Gastrocnemius medialis (tissue), 4 donors: ENCODE data around the gene SMIM43. TPM values are rescaled to one million over a fixed set of nuclear protein-coding genes. Genes with fewer than 3 reads are reported as not detected.

ENCODE experiments used
- ATAC-seq, 2 donors: fragments of 150-250 bp; one replicate each; pipeline ENCODE4 v1.9.1; 2016
- DNase-seq, 2 donors: peaks; one replicate each; pipeline ENCODE4 v3.0.0-alpha.2; 2019
- H3K27ac ChIP-seq, 4 donors: fragments of 200-600 bp; sonication (generic); 1 replicate in 1 of 4; 2 replicates in 3 of 4; pipeline ENCODE4 v1.5.1; 2016 to 2018; ENCODE audit warnings: mild to moderate bottlenecking in 2 of 4, moderate library complexity in 1 of 4
- H3K27me3 ChIP-seq, 3 donors: fragments of 200-600 bp; sonication (generic) in 2 of 3; 1 replicate in 1 of 3; 2 replicates in 2 of 3; pipeline versions ENCODE4 v1.5.1 to v1.6.0; 2016 to 2019; ENCODE audit warnings: mild to moderate bottlenecking in 1 of 3, moderate library complexity in 1 of 3
- H3K36me3 ChIP-seq, 2 donors: fragments of 200-600 bp; sonication (generic) in 1 of 2; one replicate each; pipeline ENCODE4 v1.5.1; 2017 to 2018
- H3K4me1 ChIP-seq, 2 donors: fragments of 200-600 bp; sonication (generic) in 1 of 2; one replicate each; pipeline ENCODE4 v1.5.1; 2016 to 2017; ENCODE audit warnings: mild to moderate bottlenecking in 2 of 2
- H3K4me3 ChIP-seq, 4 donors: fragments of 200-600 bp; sonication (generic) in 3 of 4; 1 replicate in 1 of 4; 2 replicates in 3 of 4; pipeline ENCODE4 v1.5.1; 2016 to 2019; ENCODE audit warnings: mild to moderate bottlenecking in 2 of 4
- H3K9me3 ChIP-seq, 3 donors: fragments of 200-600 bp; sonication (generic) in 2 of 3; 1 replicate in 1 of 3; 2 replicates in 2 of 3; pipeline ENCODE4 v1.5.1; 2016 to 2019
- CTCF ChIP-seq, 5 experiments: fragments of 450-650 bp in 3 of 5; fragments of 200-600 bp in 2 of 5; sonication (generic) in 2 of 5; IDR thresholded peaks in 4 of 5; conservative IDR thresholded peaks in 1 of 5; 1 replicate in 4 of 5; 2 replicates in 1 of 5; pipeline ENCODE4 v1.5.1; 2016 to 2019; ENCODE audit warnings: antibody characterized with exemption in 5 of 5, mild to moderate bottlenecking in 3 of 5, moderate library complexity in 3 of 5
- POLR2A ChIP-seq, 2 donors: fragments of 450-650 bp; IDR thresholded peaks; one replicate each; pipeline ENCODE4 v1.6.1; 2017; ENCODE audit warnings: antibody characterized with exemption in 2 of 2, mild to moderate bottlenecking in 2 of 2, moderate library complexity in 2 of 2
- in situ Hi-C, 4 donors: fragments of 200-750 bp; cut with MboI; loops; one replicate each; pipeline versions ENCODE4 v1.15.0 to v1.8.0; 2017; ENCODE audit warnings: low sequenced_read_pairs in 4 of 4
- intact Hi-C: fragments of 100-400 bp; cut with DNase I; formaldehyde crosslinking; loops from one replicate; pipeline ENCODE4 v1.15.1; 2023; ENCODE audit warnings: low total_unique reads
- total RNA-seq, 4 donors: library from RNA; depleted of rRNA; stranded (reverse); fragments of >200 nt; gene quantifications; one replicate each; pipeline versions ENCODE4 v1.1.0 to v1.2.3, GENCODE V29; 2016

SMIM43 gene
- total RNA-seq, result not detected

DNA sequence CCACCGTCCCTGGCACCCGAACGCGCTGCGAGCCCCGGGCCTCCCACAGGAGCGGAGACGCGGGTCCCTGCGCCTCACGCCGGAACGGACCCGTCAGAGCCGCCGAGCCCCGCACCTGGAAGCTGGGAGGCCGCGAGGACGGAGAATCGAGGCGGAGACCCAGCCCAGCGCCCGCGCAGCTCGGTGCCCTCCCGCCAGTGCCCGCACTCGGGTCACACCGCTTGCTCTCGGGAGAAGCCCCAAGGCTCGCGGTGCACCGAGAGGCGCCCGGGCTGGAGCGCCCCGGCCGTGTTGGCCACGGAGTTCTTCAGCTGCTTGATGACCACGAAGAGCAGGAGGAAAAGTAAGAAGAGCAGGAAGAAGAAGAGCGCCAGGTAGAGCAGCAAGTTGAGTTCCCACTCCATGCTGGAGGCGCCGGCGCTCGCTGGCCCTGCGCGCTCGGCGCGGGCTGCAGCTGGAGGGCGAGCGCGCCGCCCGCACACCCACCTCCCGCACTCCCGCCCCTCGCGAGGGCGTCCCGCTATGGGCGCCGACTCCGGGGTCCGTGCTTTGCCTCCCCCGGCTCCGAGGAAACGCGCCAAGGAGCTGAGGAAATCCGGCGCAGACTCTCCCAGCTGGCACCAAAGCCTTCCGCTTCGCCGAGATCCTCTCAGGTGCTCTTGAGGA lies at the start of gene SMIM43:
Gene SMIM43, minus strand, starts transcription at position 463 of the 666 bp plus-strand sequence. Its CDS starts 59 bp downstream, at position 404.
- Histone ChIP-seq H3K27me3 (peaks cover 5 to 30% (median 18%) of the 10 kb centered on the region in 3 donors), H3K4me1 (peaks cover 0 to 4% of the 10 kb centered on the region in 2 donors), H3K27ac (no peak within 1 kb of the TSS), H3K4me3 (peak within 1 kb of the TSS; percentile 38 to 51 (median 40)), H3K36me3 (no peaks in the 10 kb centered on the region), H3K9me3 (no peaks in the 10 kb centered on the region)
- DNase-seq (no peak), ATAC-seq (no peak)
- TF ChIP-seq CTCF (IDR thresholded peaks at IDR 0.05 in 4 of 5, conservative IDR thresholded peaks at IDR 0.05 in 1 of 5) (no peak), POLR2A (IDR thresholded peaks at IDR 0.05) (no peak)
- intact Hi-C loops, result no loop called here
- in situ Hi-C loops, result no loop called here

DNA sequence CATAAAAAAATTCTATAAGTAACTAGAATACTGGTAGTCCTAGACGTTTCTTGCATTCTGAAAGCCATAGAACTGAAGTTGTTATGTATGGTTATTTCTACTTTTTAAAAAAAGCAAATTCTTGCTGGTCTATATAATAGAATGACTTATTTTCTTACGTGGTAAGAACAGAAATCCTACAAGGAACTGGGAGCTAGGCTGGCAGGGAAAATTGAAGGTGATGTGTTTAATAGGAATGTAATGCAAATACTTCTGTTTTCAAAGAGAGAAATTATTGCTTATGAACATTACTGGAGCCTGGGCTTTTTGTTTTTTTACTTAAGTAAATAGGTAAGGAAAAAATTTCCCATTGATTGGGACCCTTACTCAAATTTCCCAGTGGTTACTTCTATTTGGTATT lies 49.8 kb upstream of the SMIM43 start:
- Histone ChIP-seq H3K36me3 (peaks cover 0 to 77% of the 10 kb centered on the region in 2 donors), H3K27me3 (no peaks in the 10 kb centered on the region)
- intact Hi-C loops, result no loop called here

DNA sequence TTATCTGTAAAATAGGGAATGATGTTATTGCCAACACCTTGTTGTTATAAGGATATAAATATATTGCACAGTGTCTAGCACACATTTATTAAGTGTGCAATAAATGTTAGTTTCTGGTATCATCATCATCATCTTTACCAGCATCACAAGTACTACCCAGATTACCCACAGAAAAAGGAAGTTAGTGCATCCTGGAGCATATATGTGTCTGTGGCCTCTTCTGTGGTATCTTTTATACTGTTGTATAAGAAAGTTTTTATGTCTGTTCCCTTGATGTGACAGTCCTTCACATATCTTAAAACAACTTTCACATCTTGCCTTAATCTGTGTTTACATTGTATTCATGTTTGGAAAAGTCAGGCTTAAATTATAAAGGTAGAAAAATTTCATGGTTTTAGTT lies 46.2 kb upstream of the SMIM43 start:
- ATAC-seq (no peak), DNase-seq (no peak)
- Histone ChIP-seq H3K27me3 (no peaks in the 10 kb centered on the region), H3K4me1 (no peaks in the 10 kb centered on the region), H3K4me3 (no peak overlapping the region), H3K36me3 (peaks cover 0 to 96% of the 10 kb centered on the region in 2 donors), H3K9me3 (no peaks in the 10 kb centered on the region), H3K27ac (no peak overlapping the region)
- in situ Hi-C loops, result loop anchor here in 1 of 4 donors (25.0 kb wide), 1 partner anchor 351 kb away; the partner anchor contains the start of gene BLTP1
- TF ChIP-seq CTCF (IDR thresholded peaks at IDR 0.05 in 4 of 5, conservative IDR thresholded peaks at IDR 0.05 in 1 of 5) (no peak), POLR2A (IDR thresholded peaks at IDR 0.05) (no peak)
- intact Hi-C loops, result no loop called here

More for the DNA sequence above, 49.8 kb upstream of the SMIM43 start:
- ATAC-seq (no peak), DNase-seq (no peak)
- Histone ChIP-seq H3K9me3 (no peaks in the 10 kb centered on the region), H3K27ac (no peak overlapping the region), H3K4me1 (no peaks in the 10 kb centered on the region), H3K4me3 (no peak overlapping the region)
- TF ChIP-seq POLR2A (IDR thresholded peaks at IDR 0.05) (no peak), CTCF (IDR thresholded peaks at IDR 0.05 in 4 of 5, conservative IDR thresholded peaks at IDR 0.05 in 1 of 5) (no peak)
- in situ Hi-C loops, result loop anchor here in 1 of 4 donors (25.0 kb wide), 1 partner anchor 348 kb away; the partner anchor contains the start of gene BLTP1

DNA sequence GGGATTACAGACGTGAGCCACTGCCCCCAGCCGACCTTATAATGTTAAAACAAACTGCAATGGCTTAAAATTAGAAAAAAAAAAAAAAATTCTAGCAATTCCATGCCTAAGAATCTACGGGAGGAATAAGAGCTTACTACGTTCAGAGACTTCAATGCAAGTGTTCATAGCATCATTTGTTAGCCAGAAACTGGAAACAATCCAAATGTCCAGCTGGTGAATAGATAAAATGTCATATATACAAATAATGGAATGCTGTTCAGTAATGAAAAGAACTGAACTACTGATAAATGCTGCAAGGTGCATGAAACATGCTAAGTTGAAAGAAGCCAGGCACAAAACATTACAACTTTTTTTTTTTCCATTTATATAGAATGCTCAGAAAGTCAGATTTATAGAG lies 41.4 kb upstream of the SMIM43 start:
- H3K36me3 ChIP-seq, result peaks cover 0 to 83% of the 10 kb centered on the region in 2 donors
- H3K4me1 ChIP-seq, result peaks cover 10 to 16% of the 10 kb centered on the region in 2 donors
- DNase-seq (no peak), ATAC-seq (no peak)
- H3K9me3 ChIP-seq, result no peaks in the 10 kb centered on the region
- H3K27ac ChIP-seq, result no peak overlapping the region
- no peak for TF ChIP-seq POLR2A (IDR thresholded peaks at IDR 0.05)
- TF ChIP-seq CTCF (IDR thresholded peaks at IDR 0.05 in 4 of 5, conservative IDR thresholded peaks at IDR 0.05 in 1 of 5), result no peak
- no peak overlapping the region for H3K4me3 ChIP-seq
- in situ Hi-C loops, result loop anchor here in 1 of 4 donors (25.0 kb wide), 1 partner anchor 356 kb away; the partner anchor contains the start of gene BLTP1
- H3K27me3 ChIP-seq, result no peaks in the 10 kb centered on the region
- intact Hi-C loops, result no loop called here
